H9 (cell line): ENCODE results near the gene NAP1L1. TPM values are rescaled to one million over a fixed set of nuclear protein-coding genes. Genes with fewer than 3 reads are reported as not detected.

ENCODE experiments used
- DNase-seq: peaks from one replicate; pipeline ENCODE4 v3.0.0-alpha.2; 2017
- H2AFZ ChIP-seq: one replicate; pipeline ENCODE4 v1.6.1; 2013; ENCODE audit warnings: mild to moderate bottlenecking, low read length, control low read depth, moderate library complexity
- H2AK5ac ChIP-seq: 2 replicates; pipeline ENCODE4 v1.6.1; 2013; ENCODE audit warnings: low read length, control low read depth, mixed read lengths; ENCODE audit not compliant: insufficient read length
- H2BK120ac ChIP-seq: one replicate; pipeline ENCODE4 v1.6.1; 2013; ENCODE audit warnings: low read depth, mild to moderate bottlenecking, low read length, control low read depth, inconsistent platforms; ENCODE audit not compliant: poor library complexity, severe bottlenecking
- H2BK12ac ChIP-seq: 2 replicates; pipeline ENCODE4 v1.6.1; 2013; ENCODE audit warnings: low read length, control low read depth, mixed read lengths, low read depth; ENCODE audit not compliant: insufficient read length
- H2BK15ac ChIP-seq: 2 replicates; pipeline ENCODE4 v1.6.1; 2013; ENCODE audit warnings: low read depth, low read length, control low read depth
- H2BK20ac ChIP-seq: one replicate; pipeline ENCODE4 v1.6.1; 2013; ENCODE audit warnings: low read depth, mild to moderate bottlenecking, low read length, control low read depth, inconsistent platforms; ENCODE audit not compliant: poor library complexity, severe bottlenecking
- H2BK5ac ChIP-seq: 2 replicates; pipeline ENCODE4 v1.6.1; 2013; ENCODE audit warnings: low read length, control low read depth, mixed read lengths; ENCODE audit not compliant: insufficient read length
- H3K14ac ChIP-seq: 2 replicates; pipeline ENCODE4 v1.6.1; 2013; ENCODE audit warnings: low read length, control low read depth; ENCODE audit not compliant: insufficient read depth
- H3K18ac ChIP-seq: 2 replicates; pipeline ENCODE4 v1.6.1; 2013; ENCODE audit warnings: low read depth, mild to moderate bottlenecking, mixed read lengths, low read length, control low read depth; ENCODE audit not compliant: insufficient read length
- H3K23ac ChIP-seq: 2 replicates; pipeline ENCODE4 v1.6.1; 2013; ENCODE audit warnings: low read length, control low read depth, mixed read lengths, low read depth; ENCODE audit not compliant: insufficient read length
- H3K23me2 ChIP-seq: 2 replicates; pipeline ENCODE4 v1.6.1; 2013; ENCODE audit warnings: low read depth, mild to moderate bottlenecking, mixed read lengths, low read length, control low read depth; ENCODE audit not compliant: insufficient read length, poor library complexity, severe bottlenecking
- H3K27ac ChIP-seq: 2 replicates; pipeline ENCODE4 v1.5.1; 2013; ENCODE audit warnings: low read length, control low read depth, mixed read lengths, low read depth; ENCODE audit not compliant: insufficient read length
- H3K27me3 ChIP-seq: 2 replicates; pipeline ENCODE4 v1.6.1; 2013; ENCODE audit warnings: low read length, control low read depth, inconsistent platforms; ENCODE audit not compliant: insufficient read depth
- H3K4ac ChIP-seq: 2 replicates; pipeline ENCODE4 v1.6.1; 2013; ENCODE audit warnings: low read depth, mild to moderate bottlenecking, control low read depth, inconsistent platforms, low read length, moderate library complexity
- H3K4me1 ChIP-seq: 2 replicates; pipeline ENCODE4 v1.6.1; 2013; ENCODE audit warnings: low read length, control low read depth, inconsistent platforms; ENCODE audit not compliant: insufficient read depth
- H3K4me2 ChIP-seq: 2 replicates; pipeline ENCODE4 v1.6.1; 2013; ENCODE audit warnings: low read length, control low read depth, mixed read lengths; ENCODE audit not compliant: insufficient read length, insufficient read depth
- H3K56ac ChIP-seq: 2 replicates; pipeline ENCODE4 v1.6.1; 2013; ENCODE audit warnings: low read depth, mild to moderate bottlenecking, mixed read lengths, low read length, control low read depth; ENCODE audit not compliant: insufficient read length
- H3K79me1 ChIP-seq: 2 replicates; pipeline ENCODE4 v1.6.1; 2013; ENCODE audit warnings: low read depth, mild to moderate bottlenecking, moderate library complexity, low read length, control low read depth, inconsistent platforms; ENCODE audit not compliant: insufficient read depth, poor library complexity, severe bottlenecking
- H3K79me2 ChIP-seq: 2 replicates; pipeline ENCODE4 v1.6.1; 2013; ENCODE audit warnings: low read length, control low read depth, inconsistent platforms; ENCODE audit not compliant: insufficient read depth
- H3K9ac ChIP-seq: 2 replicates; pipeline ENCODE4 v1.6.1; 2013; ENCODE audit warnings: low read length, control low read depth, mixed read lengths; ENCODE audit not compliant: insufficient read length; ENCODE audit errors: extremely low read depth
- H3K9me3 ChIP-seq: one replicate; pipeline ENCODE4 v1.6.1; 2013; ENCODE audit warnings: low read depth, low read length, inconsistent platforms; ENCODE audit not compliant: control insufficient read depth
- H3T11ph ChIP-seq: one replicate; pipeline ENCODE4 v1.6.1; 2013; ENCODE audit warnings: mild to moderate bottlenecking, low read length, control low read depth, inconsistent platforms
- H4K20me1 ChIP-seq: one replicate; pipeline ENCODE4 v1.6.1; 2013; ENCODE audit not compliant: control insufficient read depth, insufficient read length, insufficient read depth
- H4K5ac ChIP-seq: 2 replicates; pipeline ENCODE4 v1.6.1; 2013; ENCODE audit warnings: low read depth, mild to moderate bottlenecking, mixed read lengths, low read length, control low read depth; ENCODE audit not compliant: insufficient read length
- H4K8ac ChIP-seq: replicated peaks from 2 replicates; pipeline ENCODE4 v1.6.1; 2013; ENCODE audit warnings: low read length, control low read depth, mixed read lengths, low read depth; ENCODE audit not compliant: insufficient read length
- H4K91ac ChIP-seq: 2 replicates; pipeline ENCODE4 v1.6.1; 2013; ENCODE audit warnings: low read depth, mild to moderate bottlenecking, moderate library complexity, mixed read lengths, low read length, control low read depth; ENCODE audit not compliant: insufficient read length
- H3K27ac Mint-ChIP-seq, 3 experiments: 2 replicates in 2 of 3; 3 replicates in 1 of 3; pipeline ENCODE4 v1.8.0; 2020 to 2021; ENCODE audit warnings: mixed read lengths in 3 of 3, mild to moderate bottlenecking in 1 of 3, moderate library complexity in 1 of 3
- H3K27me3 Mint-ChIP-seq: 2 replicates; pipeline ENCODE4 v1.8.0; 2021; ENCODE audit warnings: low read depth, mild to moderate bottlenecking, moderate library complexity, mixed read lengths
- H3K36me3 Mint-ChIP-seq, 3 experiments: 2 replicates in 2 of 3; 3 replicates in 1 of 3; pipeline ENCODE4 v1.8.0; 2020 to 2021; ENCODE audit warnings: low read depth in 3 of 3, mixed read lengths in 3 of 3; ENCODE audit not compliant: insufficient read depth in 1 of 3
- H3K4me1 Mint-ChIP-seq, 2 experiments: 2 replicates each; pipeline ENCODE4 v1.8.0; 2020; ENCODE audit warnings: mixed read lengths in 2 of 2
- H3K4me3 Mint-ChIP-seq, 2 experiments: 2 replicates in 1 of 2; 3 replicates in 1 of 2; pipeline ENCODE4 v1.8.0; 2020 to 2021; ENCODE audit warnings: mild to moderate bottlenecking in 2 of 2, mixed read lengths in 2 of 2, moderate library complexity in 1 of 2
- H3K9me3 Mint-ChIP-seq, 2 experiments: 2 replicates in 1 of 2; 3 replicates in 1 of 2; pipeline ENCODE4 v1.8.0; 2020; ENCODE audit warnings: mild to moderate bottlenecking in 2 of 2, mixed read lengths in 2 of 2, moderate library complexity in 1 of 2
- WGBS: extraction: QIAGEN DNeasy Blood & Tissue Kit; methylation state at CpG from one replicate; pipeline ENCODE4 v1.1.7; 2013; ENCODE audit warnings: missing lambda C conversion rate, low lambda C conversion rate, mixed read lengths; ENCODE audit not compliant: insufficient read length; ENCODE audit errors: extremely low coverage; 5-methylcytosine and 5-hydroxymethylcytosine counted together
- total RNA-seq: library from RNA; stranded (reverse); gene quantifications from 2 replicates; pipeline ENCODE4 v1.2.1, GENCODE V29; 2021
- TF ChIP-seq, protein P1 (sequence below): fragments of 200-600 bp; sonication (generic); conservative IDR thresholded peaks from 3 replicates; pipeline ENCODE4 v1.8.0; 2021; ENCODE audit warnings: antibody characterized with exemption, mild to moderate bottlenecking

The NAP1L1 gene
- total RNA-seq, 1 experiment from 2014 or later, result 1,012 TPM

DNA sequence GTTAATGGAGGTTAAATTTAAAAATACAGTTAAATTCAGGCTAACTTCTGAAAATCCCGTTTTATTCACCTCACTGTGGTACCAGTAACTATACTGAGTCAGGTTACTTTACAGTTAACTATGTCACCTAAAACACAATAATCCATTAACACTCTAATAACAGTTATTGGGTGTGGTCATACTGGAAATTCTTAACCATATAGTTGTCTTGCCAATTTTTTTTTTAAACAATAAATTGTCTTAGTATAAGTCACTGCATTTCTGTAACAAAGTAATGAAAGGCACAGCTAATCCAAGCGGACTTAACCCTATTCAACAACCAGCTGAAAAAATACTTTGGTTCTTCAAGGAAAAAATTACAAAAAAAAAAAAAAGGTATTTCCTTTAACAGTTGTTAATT lies 36.7 kb downstream of the NAP1L1 start:
- WGBS, result no CpG with 5 or more reads among the region's 2 CpGs
- H2BK5ac ChIP-seq, result no peak overlapping the region
- H3K9ac ChIP-seq, result no peak overlapping the region
- no peak overlapping the region for H2BK15ac ChIP-seq
- Mint-ChIP-seq H3K4me3 (no peak overlapping the region), H3K36me3 (peaks cover 28 to 84% (median 66%) of the 10 kb centered on the region in 3 experiments), H3K9me3 (no peaks in the 10 kb centered on the region), H3K27me3 (no peaks in the 10 kb centered on the region), H3K27ac (no peak overlapping the region), H3K4me1 (peaks cover 0 to 5% of the 10 kb centered on the region in 2 experiments; a peak in 2 of 4 replicates)
- H4K8ac ChIP-seq, result no peak overlapping the region
- no peak overlapping the region for H3K56ac ChIP-seq
- H3K18ac ChIP-seq, result no peak overlapping the region
- H3K4ac ChIP-seq, result no peak overlapping the region
- no peak overlapping the region for H4K5ac ChIP-seq
- no peak overlapping the region for H2AK5ac ChIP-seq
- H2BK20ac ChIP-seq, result no peak overlapping the region
- no peaks in the 10 kb centered on the region for H3K9me3 ChIP-seq
- no peaks in the 10 kb centered on the region for H3K23me2 ChIP-seq
- no peaks in the 10 kb centered on the region for H3K27me3 ChIP-seq
- H2AFZ ChIP-seq, result no peak overlapping the region
- no peak for DNase-seq
- H2BK12ac ChIP-seq, result no peak overlapping the region
- no peak overlapping the region for H3K27ac ChIP-seq
- no peak overlapping the region for H3T11ph ChIP-seq
- H3K79me2 ChIP-seq, result no peaks in the 10 kb centered on the region; the same call in 1 of the 2 replicates
- H3K79me1 ChIP-seq, result no peaks in the 10 kb centered on the region
- H4K20me1 ChIP-seq, result no peaks in the 10 kb centered on the region
- H3K4me2 ChIP-seq, result no peak overlapping the region
- TF ChIP-seq, protein P1, sequence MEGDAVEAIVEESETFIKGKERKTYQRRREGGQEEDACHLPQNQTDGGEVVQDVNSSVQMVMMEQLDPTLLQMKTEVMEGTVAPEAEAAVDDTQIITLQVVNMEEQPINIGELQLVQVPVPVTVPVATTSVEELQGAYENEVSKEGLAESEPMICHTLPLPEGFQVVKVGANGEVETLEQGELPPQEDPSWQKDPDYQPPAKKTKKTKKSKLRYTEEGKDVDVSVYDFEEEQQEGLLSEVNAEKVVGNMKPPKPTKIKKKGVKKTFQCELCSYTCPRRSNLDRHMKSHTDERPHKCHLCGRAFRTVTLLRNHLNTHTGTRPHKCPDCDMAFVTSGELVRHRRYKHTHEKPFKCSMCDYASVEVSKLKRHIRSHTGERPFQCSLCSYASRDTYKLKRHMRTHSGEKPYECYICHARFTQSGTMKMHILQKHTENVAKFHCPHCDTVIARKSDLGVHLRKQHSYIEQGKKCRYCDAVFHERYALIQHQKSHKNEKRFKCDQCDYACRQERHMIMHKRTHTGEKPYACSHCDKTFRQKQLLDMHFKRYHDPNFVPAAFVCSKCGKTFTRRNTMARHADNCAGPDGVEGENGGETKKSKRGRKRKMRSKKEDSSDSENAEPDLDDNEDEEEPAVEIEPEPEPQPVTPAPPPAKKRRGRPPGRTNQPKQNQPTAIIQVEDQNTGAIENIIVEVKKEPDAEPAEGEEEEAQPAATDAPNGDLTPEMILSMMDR, result no peak
- no peak overlapping the region for H3K23ac ChIP-seq
- H2BK120ac ChIP-seq, result no peak overlapping the region
- no peak overlapping the region for H3K14ac ChIP-seq
- no peak overlapping the region for H4K91ac ChIP-seq
- no peaks in the 10 kb centered on the region for H3K4me1 ChIP-seq
